ENCODE results near the gene SYN1.

DNA sequence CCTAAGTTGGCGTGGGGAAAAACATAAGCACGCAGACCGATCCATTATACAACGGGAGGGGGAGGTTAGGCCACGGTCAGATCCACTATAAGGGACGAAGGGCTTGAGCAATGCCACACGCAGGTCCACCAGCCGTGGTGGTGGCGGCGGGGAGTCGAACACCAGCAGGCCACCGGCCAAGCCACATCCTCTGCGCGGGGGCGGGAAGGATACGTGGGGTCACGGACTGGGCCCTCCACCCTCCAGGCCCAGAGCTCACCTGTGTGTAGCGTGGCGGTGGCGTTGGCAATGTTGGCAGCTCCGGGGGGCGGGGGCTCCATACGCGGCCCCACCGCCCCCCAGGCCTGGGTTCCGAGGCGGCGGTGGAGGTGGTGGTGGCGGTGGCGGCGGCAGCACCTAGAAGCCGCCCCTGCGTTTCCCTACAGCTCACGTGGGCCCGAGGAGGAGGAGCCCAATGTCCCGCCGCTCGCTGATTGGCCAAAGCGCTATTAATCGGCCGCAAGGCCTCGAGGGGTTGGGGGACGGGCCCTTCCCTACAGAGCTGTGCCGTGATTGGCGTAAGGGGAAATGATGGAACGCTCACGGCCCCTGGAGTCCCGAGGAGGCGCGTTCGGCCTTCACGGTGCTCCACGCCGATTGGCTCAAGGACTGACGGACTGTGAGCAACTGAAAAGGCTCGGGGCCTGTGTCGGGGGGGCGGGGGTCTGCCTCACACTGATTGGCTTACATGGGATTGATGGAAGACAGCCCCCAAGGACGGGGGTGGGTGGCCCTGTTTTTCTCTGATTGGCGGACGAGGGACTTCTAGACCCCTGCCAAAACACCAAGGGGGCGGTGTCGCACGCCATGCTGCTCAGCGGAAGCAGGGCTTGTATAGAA, 30.7 kb upstream of the SYN1 start, which contains the start of gene ELK1:
- 0 out of 2 replicates have a peak, but pooled peaks have one; percentile 24 for TF ChIP-seq YY1 (IDR thresholded peaks at IDR 0.05; ENCODE audit: low read depth)
- no peak for TF ChIP-seq CEBPB (IDR thresholded peaks at IDR 0.05)
- TF ChIP-seq, protein P1, sequence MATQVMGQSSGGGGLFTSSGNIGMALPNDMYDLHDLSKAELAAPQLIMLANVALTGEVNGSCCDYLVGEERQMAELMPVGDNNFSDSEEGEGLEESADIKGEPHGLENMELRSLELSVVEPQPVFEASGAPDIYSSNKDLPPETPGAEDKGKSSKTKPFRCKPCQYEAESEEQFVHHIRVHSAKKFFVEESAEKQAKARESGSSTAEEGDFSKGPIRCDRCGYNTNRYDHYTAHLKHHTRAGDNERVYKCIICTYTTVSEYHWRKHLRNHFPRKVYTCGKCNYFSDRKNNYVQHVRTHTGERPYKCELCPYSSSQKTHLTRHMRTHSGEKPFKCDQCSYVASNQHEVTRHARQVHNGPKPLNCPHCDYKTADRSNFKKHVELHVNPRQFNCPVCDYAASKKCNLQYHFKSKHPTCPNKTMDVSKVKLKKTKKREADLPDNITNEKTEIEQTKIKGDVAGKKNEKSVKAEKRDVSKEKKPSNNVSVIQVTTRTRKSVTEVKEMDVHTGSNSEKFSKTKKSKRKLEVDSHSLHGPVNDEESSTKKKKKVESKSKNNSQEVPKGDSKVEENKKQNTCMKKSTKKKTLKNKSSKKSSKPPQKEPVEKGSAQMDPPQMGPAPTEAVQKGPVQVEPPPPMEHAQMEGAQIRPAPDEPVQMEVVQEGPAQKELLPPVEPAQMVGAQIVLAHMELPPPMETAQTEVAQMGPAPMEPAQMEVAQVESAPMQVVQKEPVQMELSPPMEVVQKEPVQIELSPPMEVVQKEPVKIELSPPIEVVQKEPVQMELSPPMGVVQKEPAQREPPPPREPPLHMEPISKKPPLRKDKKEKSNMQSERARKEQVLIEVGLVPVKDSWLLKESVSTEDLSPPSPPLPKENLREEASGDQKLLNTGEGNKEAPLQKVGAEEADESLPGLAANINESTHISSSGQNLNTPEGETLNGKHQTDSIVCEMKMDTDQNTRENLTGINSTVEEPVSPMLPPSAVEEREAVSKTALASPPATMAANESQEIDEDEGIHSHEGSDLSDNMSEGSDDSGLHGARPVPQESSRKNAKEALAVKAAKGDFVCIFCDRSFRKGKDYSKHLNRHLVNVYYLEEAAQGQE (IDR thresholded peaks at IDR 0.05; ENCODE audit: low read depth): no peak
- TF ChIP-seq, protein P2, sequence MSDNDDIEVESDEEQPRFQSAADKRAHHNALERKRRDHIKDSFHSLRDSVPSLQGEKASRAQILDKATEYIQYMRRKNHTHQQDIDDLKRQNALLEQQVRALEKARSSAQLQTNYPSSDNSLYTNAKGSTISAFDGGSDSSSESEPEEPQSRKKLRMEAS (IDR thresholded peaks at IDR 0.05): peak; percentile 30
- no peak for TF ChIP-seq CREB1 (IDR thresholded peaks at IDR 0.05; ENCODE audit: low read depth)
- TF ChIP-seq EP300 (IDR thresholded peaks at IDR 0.05; ENCODE audit: borderline replicate concordance): no peak
- TF ChIP-seq TCF12 (IDR thresholded peaks at IDR 0.05; ENCODE audit: low read depth): peak; percentile 26; the same call in 1 of the 2 replicates
- TF ChIP-seq TEAD4 (IDR thresholded peaks at IDR 0.05): no peak
- no peak for TF ChIP-seq RAD21 (IDR thresholded peaks at IDR 0.05; ENCODE audit: low read depth)

All from Ishikawa (cell line).